ENCODE results near the gene POLDIP3.
"Not testable (repeated sequence)": the region's sequence is repeated elsewhere in the genome, so short reads cannot be mapped to it uniquely, and the experiment has no call there.

GRCh38 chr22:42575996-42576574 is 38.6 kb downstream of the POLDIP3 start:
- not testable (repeated sequence) for TF ChIP-seq CTCF (conservative IDR thresholded peaks at IDR 0.05 in 1 of 2, IDR thresholded peaks at IDR 0.05 in 1 of 2; ENCODE audit: low read depth in 1 of 2, low read length in 2 of 2); EZH2 (IDR thresholded peaks at IDR 0.05; ENCODE audit: low read length, missing control alignments)
